ENCODE results near the gene MBNL1.

The MBNL1 gene

DNA sequence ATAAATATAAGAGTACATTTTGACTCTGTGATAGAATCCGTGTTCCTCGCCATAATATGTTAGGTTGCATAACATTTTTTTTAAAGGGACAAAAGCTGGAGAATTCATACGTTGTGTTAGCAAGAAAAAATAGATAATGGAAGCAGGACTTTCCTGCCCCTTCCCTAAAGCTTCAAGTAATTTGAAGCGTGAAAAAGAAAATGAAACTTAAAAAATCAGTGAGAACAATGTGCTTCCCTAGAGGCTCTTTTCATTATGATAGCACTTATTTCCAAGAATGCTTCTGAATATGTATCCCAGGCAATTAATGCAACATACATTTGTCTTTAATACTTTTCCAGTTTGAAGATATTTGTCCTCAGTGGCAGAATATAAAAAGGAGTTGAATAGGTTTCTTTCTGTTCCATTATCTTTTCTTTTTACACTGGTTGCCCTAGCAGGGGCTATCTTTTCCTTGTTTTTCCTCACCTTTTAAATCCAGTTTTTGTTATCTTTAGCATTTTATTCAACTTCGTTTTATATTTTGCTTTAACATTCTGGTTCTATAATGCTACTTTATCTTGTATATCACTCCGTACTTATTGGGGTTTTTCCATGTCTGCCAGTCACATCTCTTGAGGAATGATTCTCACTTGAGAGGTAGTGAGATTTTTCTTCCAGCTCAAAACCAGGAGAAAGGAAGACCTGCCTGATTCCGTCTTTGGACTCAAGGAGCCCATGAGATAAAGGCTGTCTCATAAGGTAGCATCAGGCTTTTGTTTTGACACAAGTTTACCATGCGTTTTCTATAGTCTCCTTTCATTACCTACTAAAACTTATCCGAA lies 113.8 kb downstream of the MBNL1 start:
- peak overlapping the region; percentile 46; the same call in 1 of the 2 replicates for H3K4me3 ChIP-seq (ENCODE audit: low read depth, low read length)
- TF ChIP-seq, protein P1, sequence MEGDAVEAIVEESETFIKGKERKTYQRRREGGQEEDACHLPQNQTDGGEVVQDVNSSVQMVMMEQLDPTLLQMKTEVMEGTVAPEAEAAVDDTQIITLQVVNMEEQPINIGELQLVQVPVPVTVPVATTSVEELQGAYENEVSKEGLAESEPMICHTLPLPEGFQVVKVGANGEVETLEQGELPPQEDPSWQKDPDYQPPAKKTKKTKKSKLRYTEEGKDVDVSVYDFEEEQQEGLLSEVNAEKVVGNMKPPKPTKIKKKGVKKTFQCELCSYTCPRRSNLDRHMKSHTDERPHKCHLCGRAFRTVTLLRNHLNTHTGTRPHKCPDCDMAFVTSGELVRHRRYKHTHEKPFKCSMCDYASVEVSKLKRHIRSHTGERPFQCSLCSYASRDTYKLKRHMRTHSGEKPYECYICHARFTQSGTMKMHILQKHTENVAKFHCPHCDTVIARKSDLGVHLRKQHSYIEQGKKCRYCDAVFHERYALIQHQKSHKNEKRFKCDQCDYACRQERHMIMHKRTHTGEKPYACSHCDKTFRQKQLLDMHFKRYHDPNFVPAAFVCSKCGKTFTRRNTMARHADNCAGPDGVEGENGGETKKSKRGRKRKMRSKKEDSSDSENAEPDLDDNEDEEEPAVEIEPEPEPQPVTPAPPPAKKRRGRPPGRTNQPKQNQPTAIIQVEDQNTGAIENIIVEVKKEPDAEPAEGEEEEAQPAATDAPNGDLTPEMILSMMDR (IDR thresholded peaks at IDR 0.05; ENCODE audit: low read depth, low read length, missing control alignments): no peak
- no peak for DNase-seq (ENCODE audit: low read depth)

GRCh38 chr3:152383136-152383606 lies 114.4 kb downstream of the MBNL1 start:
- DNase-seq (ENCODE audit: low read depth): no peak
- TF ChIP-seq, protein P1 (IDR thresholded peaks at IDR 0.05; ENCODE audit: low read depth, low read length, missing control alignments): no peak
- no peak overlapping the region for H3K4me3 ChIP-seq (ENCODE audit: low read depth, low read length)

DNA sequence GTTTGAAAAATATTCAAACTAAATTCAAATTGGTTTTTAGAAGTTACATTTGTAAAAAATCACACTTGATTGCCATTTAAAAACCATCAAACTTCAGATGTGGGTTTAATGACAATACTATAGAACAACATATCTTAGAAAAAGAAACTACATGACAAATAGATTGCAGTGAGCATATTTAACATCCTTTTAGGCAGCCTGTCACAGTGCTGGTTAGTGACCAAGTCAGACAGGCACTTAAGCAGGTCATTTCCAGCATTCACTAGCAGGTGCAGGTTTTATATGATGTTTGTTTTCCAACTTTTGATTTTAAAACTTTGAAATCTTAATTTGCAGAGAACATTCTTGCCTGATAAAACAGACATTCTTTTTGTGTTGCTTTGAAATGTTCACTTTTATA lies 115.7 kb downstream of the MBNL1 start:
- no peak for DNase-seq (ENCODE audit: low read depth)
- TF ChIP-seq, protein P1 (IDR thresholded peaks at IDR 0.05; ENCODE audit: low read depth, low read length, missing control alignments): no peak
- no peak overlapping the region for H3K4me3 ChIP-seq (ENCODE audit: low read depth, low read length)

GRCh38 chr3:152385761-152386160 lies 117.0 kb downstream of the MBNL1 start:
- H3K4me3 ChIP-seq (ENCODE audit: low read depth, low read length): no peak overlapping the region
- TF ChIP-seq, protein P1 (IDR thresholded peaks at IDR 0.05; ENCODE audit: low read depth, low read length, missing control alignments): no peak
- DNase-seq (ENCODE audit: low read depth): no peak

DNA sequence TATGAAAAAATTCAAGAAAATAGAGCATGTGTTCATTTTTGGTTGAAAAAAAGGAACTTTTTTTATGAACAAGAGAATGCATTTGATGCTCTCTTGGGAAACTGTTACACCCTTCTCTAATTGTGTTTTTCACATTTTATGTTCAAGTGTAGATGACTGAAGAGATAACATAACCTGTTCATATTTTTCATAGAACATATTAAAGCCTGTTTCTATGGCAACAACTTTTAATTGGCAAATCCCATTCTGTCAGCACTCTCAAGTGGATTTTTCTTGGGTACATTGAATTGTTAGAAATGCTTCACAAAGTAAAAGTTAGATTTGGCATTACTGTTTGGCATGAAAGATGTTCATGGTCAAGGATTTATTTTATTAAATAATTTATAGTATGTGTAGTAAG lies 117.5 kb downstream of the MBNL1 start:
- no peak for DNase-seq (ENCODE audit: low read depth)
- no peak overlapping the region for H3K4me3 ChIP-seq (ENCODE audit: low read depth, low read length)
- TF ChIP-seq, protein P1 (IDR thresholded peaks at IDR 0.05; ENCODE audit: low read depth, low read length, missing control alignments): no peak

DNA sequence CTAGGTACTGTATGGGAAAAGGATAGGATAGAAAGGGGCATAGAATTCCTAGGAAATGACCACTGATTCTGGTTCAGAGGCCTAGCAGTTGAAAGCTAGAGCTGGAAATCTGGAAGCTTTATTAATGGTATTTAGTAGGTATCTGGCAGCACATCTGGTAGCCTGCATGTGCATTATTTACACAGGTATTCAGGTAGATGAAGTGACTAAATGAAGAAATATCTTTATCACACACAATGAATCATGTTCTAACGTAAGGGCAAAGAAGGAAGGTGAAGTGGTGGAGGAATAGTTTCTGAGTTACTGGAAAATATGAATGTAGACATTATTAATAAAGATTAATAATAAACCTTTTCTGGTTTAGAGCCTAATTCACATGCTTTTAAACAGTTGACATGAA lies 119.9 kb downstream of the MBNL1 start:
- TF ChIP-seq, protein P1 (IDR thresholded peaks at IDR 0.05; ENCODE audit: low read depth, low read length, missing control alignments): no peak
- H3K4me3 ChIP-seq (ENCODE audit: low read depth, low read length): no peak overlapping the region
- no peak for DNase-seq (ENCODE audit: low read depth)

Data from GM12864 (cell line).